Lower lobe of right lung (tissue), 2 donors: ENCODE measurements around the gene GNB3. TPM values are rescaled to one million over a fixed set of nuclear protein-coding genes. Genes with fewer than 3 reads are reported as not detected.

ENCODE experiments used
- ATAC-seq, 2 donors: fragments of 200-7000 bp; cut with Tn5 transposase; one replicate each; pipeline ENCODE4 v1.9.1; 2020 to 2022; ENCODE audit warnings: mild to moderate bottlenecking in 2 of 2, moderate library complexity in 2 of 2
- DNase-seq: peaks from one replicate; pipeline ENCODE4 v3.0.0-alpha.2; 2020
- H3K27ac ChIP-seq: fragments of 200-600 bp; one replicate; pipeline ENCODE4 v1.8.0; 2022
- H3K27me3 ChIP-seq: fragments of 200-600 bp; one replicate; pipeline ENCODE4 v1.8.0; 2022; ENCODE audit warnings: low read depth
- H3K36me3 ChIP-seq: fragments of 200-600 bp; one replicate; pipeline ENCODE4 v1.8.0; 2022; ENCODE audit warnings: mild to moderate bottlenecking
- H3K4me1 ChIP-seq: fragments of 200-600 bp; one replicate; pipeline ENCODE4 v1.8.0; 2022
- H3K4me3 ChIP-seq: fragments of 200-600 bp; one replicate; pipeline ENCODE4 v1.8.0; 2022; ENCODE audit warnings: mild to moderate bottlenecking
- H3K9me3 ChIP-seq: fragments of 200-600 bp; one replicate; pipeline ENCODE4 v1.8.0; 2022
- CTCF ChIP-seq: fragments of 200-600 bp; IDR thresholded peaks from one replicate; pipeline ENCODE4 v1.8.0; 2022; ENCODE audit warnings: antibody characterized with exemption, mild to moderate bottlenecking
- intact Hi-C: fragments of 100-400 bp; cut with DNase I; formaldehyde crosslinking; loops from one replicate; pipeline ENCODE4 v1.11.0; 2022
- total RNA-seq: library from RNA; stranded (reverse); fragmentation: NEBNext Ultra II Directional; extraction: Animal tissue kit (Norgen Biotek cat#: 25700); gene quantifications from one replicate; pipeline ENCODE4 v1.2.1, GENCODE V29; 2021
- donor health status: DM: no; HTN: yes; CAD: no; lungs with severe emphysema.

The GNB3 gene
- total RNA-seq, 1 donor from 2014 or later: 1.0 TPM

GRCh38 chr12:6866163-6866919 lies 25.6 kb downstream of the GNB3 start:
- Histone ChIP-seq H3K4me3 (peak overlapping the region; percentile 98), H3K36me3 (peaks cover 72% of the 10 kb centered on the region)
- no peak for DNase-seq

GRCh38 chr12:6866920-6867412 lies 26.2 kb downstream of the GNB3 start:
- DNase-seq: peak; percentile 91
- intact Hi-C loops: no loop called here
- Histone ChIP-seq H3K4me3 (peak overlapping the region; percentile 98), H3K9me3 (no peaks in the 10 kb centered on the region), H3K36me3 (peaks cover 70% of the 10 kb centered on the region), H3K27me3 (no peaks in the 10 kb centered on the region), H3K27ac (peak overlapping the region; percentile 98), H3K4me1 (peaks cover 43% of the 10 kb centered on the region)
- peak; percentile 13 to 30 for ATAC-seq
- no peak for TF ChIP-seq CTCF

More at GRCh38 chr12:6866163-6866919, 25.6 kb downstream of the GNB3 start:
- H3K27me3 ChIP-seq: no peaks in the 10 kb centered on the region
- ATAC-seq: no peak
- intact Hi-C loops: no loop called here
- H3K9me3 ChIP-seq: no peaks in the 10 kb centered on the region
- peak overlapping the region; percentile 98 for H3K27ac ChIP-seq
- TF ChIP-seq CTCF: no peak
- H3K4me1 ChIP-seq: peaks cover 37% of the 10 kb centered on the region

GRCh38 chr12:6867413-6868210 lies 26.9 kb downstream of the GNB3 start, which contains the start of gene TPI1:
TPI1 (plus strand) TSS chr12:6867531; CDS start chr12:6867567, 36 bp downstream.
- Histone ChIP-seq H3K36me3 (peaks cover 63% of the 10 kb centered on the region), H3K4me1 (peaks cover 47% of the 10 kb centered on the region), H3K27me3 (no peaks in the 10 kb centered on the region), H3K27ac (peak within 1 kb of the TSS; percentile 98), H3K9me3 (no peaks in the 10 kb centered on the region), H3K4me3 (peak within 1 kb of the TSS; percentile 98)
- peak; percentile 91 to 92 for ATAC-seq
- intact Hi-C loops: no loop called here
- TF ChIP-seq CTCF: peak; percentile 7
- peak; percentile 76 for DNase-seq

- ATAC-seq: peak in 1 of 2 donors; percentile 1
Measured at GRCh38 chr12:6868211-6869048, 27.7 kb downstream of the GNB3 start.

More at GRCh38 chr12:6868211-6869048, 27.7 kb downstream of the GNB3 start:
- H3K4me3 ChIP-seq: peak overlapping the region; percentile 98
- no peak for DNase-seq
- H3K9me3 ChIP-seq: no peaks in the 10 kb centered on the region
- H3K27me3 ChIP-seq: no peaks in the 10 kb centered on the region
- peak overlapping the region; percentile 98 for H3K27ac ChIP-seq
- H3K36me3 ChIP-seq: peaks cover 55% of the 10 kb centered on the region
- intact Hi-C loops: no loop called here
- no peak for TF ChIP-seq CTCF
- peaks cover 47% of the 10 kb centered on the region for H3K4me1 ChIP-seq
